22Rv1 (cell line): ENCODE data around the gene NOP53.

Experiments
- CTCF ChIP-seq: fragments of 450-650 bp; IDR thresholded peaks from 2 replicates; pipeline ENCODE4 v1.5.1; 2017; ENCODE audit warnings: mild to moderate bottlenecking
- ZFX ChIP-seq: fragments of 450-650 bp; IDR thresholded peaks from 2 replicates; pipeline ENCODE4 v1.6.1; 2017; ENCODE audit warnings: antibody characterized with exemption, borderline replicate concordance

GRCh38 chr19:47704656-47705055, 40.7 kb upstream of the NOP53 start:
- TF ChIP-seq CTCF (no peak), ZFX (no peak)
